ENCODE results near the gene RNF208.

Gene RNF208

DNA sequence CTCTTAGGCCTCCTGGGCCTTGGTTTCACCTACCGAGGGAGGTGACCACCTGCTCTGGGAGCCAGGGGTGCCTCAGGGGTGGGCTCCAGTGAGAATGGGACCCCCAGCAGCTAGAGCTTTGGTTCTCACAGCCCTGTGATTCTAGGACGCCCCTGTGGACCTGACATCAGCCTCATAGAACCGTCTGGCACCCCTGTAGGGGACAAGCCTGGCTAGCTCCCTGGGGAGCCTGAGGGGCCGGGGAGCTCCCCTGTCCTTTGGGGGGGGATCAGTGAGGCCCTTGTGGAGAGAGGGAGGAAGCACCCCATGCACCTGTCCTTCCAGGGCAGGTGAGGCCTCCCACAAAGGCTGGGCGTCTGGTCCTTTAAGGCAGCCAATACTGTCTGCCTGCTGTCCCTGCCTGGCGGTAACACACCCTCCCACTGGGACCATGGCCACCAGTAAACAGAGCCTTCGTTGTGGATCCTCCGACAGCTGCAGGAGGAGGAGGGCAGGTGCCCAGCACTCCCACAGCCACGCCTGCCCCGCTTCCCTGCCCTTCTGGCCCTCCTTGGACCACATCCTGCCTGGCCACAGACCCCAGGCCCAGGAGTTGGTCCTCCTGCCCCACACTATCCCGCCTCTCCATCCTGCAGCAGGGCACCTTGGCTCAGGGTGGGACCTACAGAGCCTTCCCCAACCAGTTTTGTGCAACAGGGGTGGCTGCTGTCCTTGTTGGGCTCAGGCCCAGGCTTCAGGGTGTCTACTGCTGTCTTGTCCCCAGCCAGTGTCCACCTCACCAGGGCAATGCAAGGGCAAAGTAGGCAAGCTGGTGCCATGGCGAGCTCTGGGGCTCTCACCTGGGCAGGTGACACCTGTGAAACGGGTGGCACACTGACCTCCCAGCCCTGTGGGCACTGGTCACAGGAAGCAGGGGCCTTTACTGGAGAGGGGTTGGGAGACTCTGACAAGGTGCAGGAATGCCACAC lies 16.0 kb upstream of the RNF208 start:
- TF ChIP-seq MYC (IDR thresholded peaks at IDR 0.05; ENCODE audit: low read depth, low read length) (no peak), POLR2A (IDR thresholded peaks at IDR 0.05; ENCODE audit: extremely low read depth, insufficient read length) (no peak), MAX (IDR thresholded peaks at IDR 0.05; ENCODE audit: low read depth, low read length) (no peak)
- TF ChIP-seq, protein P1, sequence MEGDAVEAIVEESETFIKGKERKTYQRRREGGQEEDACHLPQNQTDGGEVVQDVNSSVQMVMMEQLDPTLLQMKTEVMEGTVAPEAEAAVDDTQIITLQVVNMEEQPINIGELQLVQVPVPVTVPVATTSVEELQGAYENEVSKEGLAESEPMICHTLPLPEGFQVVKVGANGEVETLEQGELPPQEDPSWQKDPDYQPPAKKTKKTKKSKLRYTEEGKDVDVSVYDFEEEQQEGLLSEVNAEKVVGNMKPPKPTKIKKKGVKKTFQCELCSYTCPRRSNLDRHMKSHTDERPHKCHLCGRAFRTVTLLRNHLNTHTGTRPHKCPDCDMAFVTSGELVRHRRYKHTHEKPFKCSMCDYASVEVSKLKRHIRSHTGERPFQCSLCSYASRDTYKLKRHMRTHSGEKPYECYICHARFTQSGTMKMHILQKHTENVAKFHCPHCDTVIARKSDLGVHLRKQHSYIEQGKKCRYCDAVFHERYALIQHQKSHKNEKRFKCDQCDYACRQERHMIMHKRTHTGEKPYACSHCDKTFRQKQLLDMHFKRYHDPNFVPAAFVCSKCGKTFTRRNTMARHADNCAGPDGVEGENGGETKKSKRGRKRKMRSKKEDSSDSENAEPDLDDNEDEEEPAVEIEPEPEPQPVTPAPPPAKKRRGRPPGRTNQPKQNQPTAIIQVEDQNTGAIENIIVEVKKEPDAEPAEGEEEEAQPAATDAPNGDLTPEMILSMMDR (IDR thresholded peaks at IDR 0.05; ENCODE audit: low read depth, low read length) = no peak
- no peak overlapping the region for H3K4me3 ChIP-seq (ENCODE audit: low read depth, low read length)

DNA sequence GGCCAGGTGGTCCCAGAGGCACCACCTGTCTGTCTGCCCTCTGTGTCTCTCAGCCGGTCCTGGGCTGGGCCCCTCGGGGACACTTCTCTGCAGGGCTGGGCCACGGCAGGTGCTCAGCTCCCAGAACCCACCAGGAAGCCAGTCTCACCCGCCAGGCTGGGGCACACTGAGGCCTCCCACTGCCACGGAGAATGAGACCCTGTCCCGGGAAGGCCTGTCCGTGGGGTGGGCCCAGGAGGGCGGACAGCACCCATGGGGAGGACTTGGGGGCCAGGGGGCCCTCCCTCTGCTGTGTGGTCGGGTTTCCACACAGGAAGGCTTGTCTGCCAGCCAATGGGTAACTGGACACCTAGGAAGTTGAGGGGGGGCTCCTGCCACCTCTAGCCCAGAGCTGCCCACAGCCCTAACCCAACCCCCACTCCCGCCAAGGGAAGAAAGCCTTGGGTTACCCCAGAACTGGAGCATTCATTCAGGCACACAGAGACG lies 14.9 kb upstream of the RNF208 start:
- H3K4me3 ChIP-seq (ENCODE audit: low read depth, low read length) = no peak overlapping the region
- TF ChIP-seq MAX (IDR thresholded peaks at IDR 0.05; ENCODE audit: low read depth, low read length) (peak; percentile 29; the same call in 1 of the 2 replicates), MYC (IDR thresholded peaks at IDR 0.05; ENCODE audit: low read depth, low read length) (0 out of 2 replicates have a peak, but pooled peaks have one; percentile 41)
- TF ChIP-seq, protein P1 (IDR thresholded peaks at IDR 0.05; ENCODE audit: low read depth, low read length) = no peak
- DNase-seq (ENCODE audit: low read depth) = peak; percentile 61

More for the DNA sequence above, 16.0 kb upstream of the RNF208 start:
- DNase-seq (ENCODE audit: low read depth) = peak; percentile 42

DNA sequence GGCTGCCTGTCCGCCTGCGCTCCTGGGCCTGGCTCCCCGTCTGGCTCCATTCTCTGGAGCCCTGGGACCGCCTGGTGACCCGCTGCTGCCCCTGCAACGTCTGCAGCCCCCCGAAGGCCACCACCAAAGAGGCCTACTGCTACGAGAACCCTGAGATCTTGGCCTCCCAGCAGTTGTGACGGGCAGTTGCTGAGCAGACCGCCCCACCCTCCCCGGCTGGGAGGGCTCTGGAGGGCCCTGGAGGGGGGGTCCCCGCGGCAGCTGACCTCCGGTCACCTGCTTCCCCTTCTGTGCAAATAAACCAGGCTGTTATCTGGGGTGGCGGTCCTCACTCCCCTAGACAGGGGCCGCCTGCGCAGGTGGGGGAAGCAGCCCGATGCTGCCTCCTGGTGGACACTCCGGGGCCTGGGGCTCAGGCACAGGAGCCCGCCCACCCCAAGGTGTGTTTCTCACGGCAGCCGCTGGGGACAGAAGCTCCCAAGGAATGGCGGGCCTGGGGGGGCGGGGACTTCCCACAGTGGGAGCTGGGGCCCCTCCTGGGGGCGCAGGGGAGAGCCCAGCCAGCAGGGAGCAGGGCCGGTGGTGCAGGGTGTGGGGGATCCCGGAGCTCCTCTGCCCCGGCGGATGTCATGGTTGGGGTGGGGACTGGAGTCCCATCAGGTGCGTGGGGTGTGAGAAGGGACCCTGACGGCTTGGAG lies 14.3 kb upstream of the RNF208 start:
- TF ChIP-seq, protein P1 (IDR thresholded peaks at IDR 0.05; ENCODE audit: low read depth, low read length) = peak; percentile 94
- TF ChIP-seq MAX (IDR thresholded peaks at IDR 0.05; ENCODE audit: low read depth, low read length) (no peak; the same call in 1 of the 2 replicates), MYC (IDR thresholded peaks at IDR 0.05; ENCODE audit: low read depth, low read length) (peak; percentile 27; the same call in 1 of the 2 replicates), POLR2A (IDR thresholded peaks at IDR 0.05; ENCODE audit: extremely low read depth, insufficient read length) (no peak)
- H3K4me3 ChIP-seq (ENCODE audit: low read depth, low read length) = no peak overlapping the region
- peak; percentile 88 for DNase-seq (ENCODE audit: low read depth)

- no peak for DNase-seq (ENCODE audit: low read depth)
- no peak overlapping the region for H3K4me3 ChIP-seq (ENCODE audit: low read depth, low read length)
- TF ChIP-seq, protein P1 (IDR thresholded peaks at IDR 0.05; ENCODE audit: low read depth, low read length) = no peak
- no peak for TF ChIP-seq MAX (IDR thresholded peaks at IDR 0.05; ENCODE audit: low read depth, low read length)
- no peak for TF ChIP-seq POLR2A (IDR thresholded peaks at IDR 0.05; ENCODE audit: extremely low read depth, insufficient read length)
- TF ChIP-seq MYC (IDR thresholded peaks at IDR 0.05; ENCODE audit: low read depth, low read length) = no peak
These were observed 13.6 kb upstream of the RNF208 start for GRCh38 chr9:137235424-137236237.

Measured in NB4 (cell line).